K562 (cell line): Measurements from ENCODE around the gene CREB3L1. TPM values are rescaled to one million over a fixed set of nuclear protein-coding genes. Genes with fewer than 3 reads are reported as not detected.

Experiments
- ATAC-seq: fragments of 200-7000 bp; cut with Tn5 transposase; 3 replicates; pipeline ENCODE4 v1.9.1; 2020; ENCODE audit warnings: moderate library complexity
- BruUV-seq: library from RNA; stranded (reverse); fragments of 400-500 nt; replicated peaks from 2 replicates; lab custom pipeline; 2021; lab: Mats Ljungman, UMichigan
- CTCF ChIA-PET: fragments of 300-600 bp; formaldehyde crosslinking; extraction: SDS; loops from one replicate; lab custom pipeline; 2021; ENCODE audit warnings: low intra/inter-chr PET ratio; lab: Yijun Ruan, JAX
- POLR2A ChIA-PET: fragments of 300-600, 350-650 bp; sonication (Branson Sonifier 250); formaldehyde crosslinking; extraction: SDS; loops from one replicate; lab custom pipeline; 2021; ENCODE audit warnings: antibody characterized with exemption, inconsistent platforms; lab: Yijun Ruan, JAX
- DNase-seq, 4 experiments: peaks; one replicate each; pipeline versions ENCODE4 v3.0.0 to v3.0.0-alpha.2; 2011 to 2018; ENCODE audit warnings: low spot score in 3 of 4, mixed read lengths in 3 of 4; ENCODE audit errors: extremely low read depth in 1 of 4
- FAIRE-seq: peaks from 2 replicates; lab custom pipeline; 2011; peaks lifted over from hg19 to GRCh38; lab: Jason Lieb, UNC
- H2AFZ ChIP-seq: 2 replicates; pipeline ENCODE4 v1.6.0; 2011; ENCODE audit warnings: low read depth, low read length, control low read depth, inconsistent platforms
- H3K27ac ChIP-seq: fragments of 200-600 bp; 3 replicates; pipeline ENCODE4 v1.8.0; 2011; ENCODE audit warnings: low read depth, mild to moderate bottlenecking, control low read depth, inconsistent platforms, low read length, moderate library complexity, mixed read lengths; ENCODE audit errors: extremely low read depth
- H3K27me3 ChIP-seq, 2 experiments: fragments of 300-600 bp in 1 of 2; 2 replicates in 1 of 2; 3 replicates in 1 of 2; pipeline versions ENCODE4 v1.6.0 to v1.8.0; 2011; ENCODE audit warnings: inconsistent platforms in 2 of 2, low read length in 2 of 2, mild to moderate bottlenecking in 1 of 2, mixed read lengths in 1 of 2, moderate library complexity in 1 of 2; ENCODE audit not compliant: control insufficient read depth in 2 of 2, insufficient read depth in 2 of 2
- H3K36me3 ChIP-seq: fragments of 300-600 bp; 3 replicates; pipeline ENCODE4 v1.8.0; 2011; ENCODE audit warnings: mild to moderate bottlenecking, low read length, inconsistent platforms; ENCODE audit not compliant: control insufficient read depth, insufficient read depth
- H3K4me1 ChIP-seq, 2 experiments: fragments of 200-600 bp in 1 of 2; replicated peaks in 1 of 2; 2 replicates in 1 of 2; 3 replicates in 1 of 2; pipeline versions ENCODE4 v1.5.1 to v1.8.0; 2011; ENCODE audit warnings: inconsistent platforms in 2 of 2, low read length in 2 of 2, mild to moderate bottlenecking in 1 of 2, mixed read lengths in 1 of 2, moderate library complexity in 1 of 2; ENCODE audit not compliant: control insufficient read depth in 2 of 2, insufficient read depth in 2 of 2
- H3K4me2 ChIP-seq: 2 replicates; pipeline ENCODE4 v1.6.1; 2011; ENCODE audit warnings: low read length, control low read depth, inconsistent platforms, mixed read lengths; ENCODE audit not compliant: insufficient read depth
- H3K4me3 ChIP-seq: fragments of 200-600 bp; sonication (generic), shearing (Covaris generic); 2 replicates; pipeline ENCODE4 v1.5.1; 2016; ENCODE audit warnings: control low read depth, inconsistent platforms
- H3K79me2 ChIP-seq: fragments of 200-600 bp; 3 replicates; pipeline ENCODE4 v1.8.0; 2011; ENCODE audit warnings: low read length, inconsistent platforms; ENCODE audit not compliant: control insufficient read depth, insufficient read depth
- H3K9ac ChIP-seq, 2 experiments: 2 replicates each; pipeline versions ENCODE4 v1.6.0 to v1.6.1; 2011; ENCODE audit warnings: low read depth in 2 of 2, low read length in 2 of 2, control low read depth in 1 of 2, inconsistent platforms in 1 of 2, mild to moderate bottlenecking in 1 of 2, mixed read lengths in 1 of 2; ENCODE audit not compliant: insufficient read depth in 1 of 2
- H3K9me1 ChIP-seq: one replicate; pipeline ENCODE4 v1.6.0; 2011; ENCODE audit warnings: inconsistent platforms, mild to moderate bottlenecking, low read length, moderate library complexity; ENCODE audit not compliant: control insufficient read depth, insufficient read depth
- H3K9me3 ChIP-seq: replicated peaks from 2 replicates; pipeline ENCODE4 v1.5.1; 2011; ENCODE audit warnings: low read depth, low read length, inconsistent platforms; ENCODE audit not compliant: control insufficient read depth, insufficient read depth
- H4K20me1 ChIP-seq: replicated peaks from 2 replicates; pipeline ENCODE4 v1.6.1; 2011; ENCODE audit warnings: low read length, inconsistent platforms, mixed read lengths; ENCODE audit not compliant: control insufficient read depth, insufficient read depth
- FIP1L1 ChIP-seq: fragments of 200-400 bp; formaldehyde crosslinking; IDR thresholded peaks from 2 replicates; pipeline ENCODE4 v1.6.1; 2018; ENCODE audit warnings: mild to moderate bottlenecking, low read depth, low read length; ENCODE audit not compliant: poor library complexity, severe bottlenecking
- MED1 ChIP-seq: sonication (generic); formaldehyde crosslinking; IDR thresholded peaks from 2 replicates; pipeline ENCODE4 v1.8.1; 2023; ENCODE audit warnings: missing genetic modification reagents, borderline replicate concordance
- MYC ChIP-seq, 2 experiments: fragments of 250-450 bp in 1 of 2; sonication (Bioruptor Pico) in 1 of 2; IDR thresholded peaks; 2 replicates each; pipeline versions ENCODE4 v1.5.1 to v1.6.1; 2012 to 2021; ENCODE audit warnings: low read depth in 2 of 2, borderline replicate concordance in 1 of 2, improper control_type of control experiment in 1 of 2, low read length in 1 of 2, mild to moderate bottlenecking in 1 of 2, moderate library complexity in 1 of 2
- POLR2G ChIP-seq: fragments of 200-400 bp; formaldehyde crosslinking; IDR thresholded peaks from 2 replicates; pipeline ENCODE4 v1.6.1; 2017; ENCODE audit warnings: low read depth, mild to moderate bottlenecking, antibody characterized with exemption, low read length, moderate library complexity
- PTRF ChIP-seq: fragments of 450-650 bp; IDR thresholded peaks from 2 replicates; pipeline ENCODE4 v1.6.1; 2016; ENCODE audit warnings: mild to moderate bottlenecking, missing genetic modification characterization, missing compliant biosample characterization
- RBM14 ChIP-seq: fragments of 200-400 bp; formaldehyde crosslinking; IDR thresholded peaks from 2 replicates; pipeline ENCODE4 v1.6.1; 2018; ENCODE audit warnings: low read depth, mild to moderate bottlenecking, low read length, moderate library complexity, borderline replicate concordance; ENCODE audit not compliant: insufficient read depth
- ZBTB33 ChIP-seq: sonication (generic); formaldehyde crosslinking; IDR thresholded peaks from 2 replicates; pipeline ENCODE4 v1.8.1; 2023; ENCODE audit warnings: mild to moderate bottlenecking, missing genetic modification reagents
- WGBS: fragments of 100-300 bp; shearing (Covaris generic); methylation state at CpG from one replicate; pipeline ENCODE4 v1.1.6; 2016; ENCODE audit warnings: low coverage, mixed read lengths; ENCODE audit not compliant: insufficient coverage; ENCODE audit errors: missing lambda C conversion rate; 5-methylcytosine and 5-hydroxymethylcytosine counted together
- in situ Hi-C: fragments of 300-500 bp; cut with MboI; formaldehyde crosslinking; loops from 4 replicates; pipeline ENCODE4 v1.15.0; 2018; ENCODE audit warnings: inconsistent platforms, mixed read lengths
- intact Hi-C: fragments of 100-400 bp; cut with micrococcal nuclease; formaldehyde crosslinking; loops from 2 replicates; pipeline ENCODE4 v1.14.2; 2022
- polyA plus RNA-seq, 8 experiments: library from polyadenylated mRNA; depleted of rRNA in 4 of 8; stranded (reverse) in 5 of 8; unstranded in 3 of 8; fragments of >200 nt; fragmentation: Nextera tagmentation in 2 of 8; fragmentation: Illumina TruSeq in 1 of 8; extraction: Ambion mirVana in 2 of 8; extraction: Trizol in 1 of 8; gene quantifications; 2 replicates each; pipeline versions ENCODE4 v1.2.1 to v1.2.3, GENCODE V29; 2011 to 2014; ENCODE audit warnings: inconsistent platforms in 1 of 8, missing spikeins in 1 of 8
- total RNA-seq, 7 experiments: library from RNA; depleted of rRNA in 6 of 7; stranded (reverse); fragments of >200 nt in 6 of 7; fragmentation: Illumina TruSeq in 2 of 7; extraction: Trizol in 2 of 7; gene quantifications; 2 replicates each; pipeline versions ENCODE4 v1.2.1 to v1.2.3, GENCODE V29; 2011 to 2021; ENCODE audit warnings: low replicate concordance in 1 of 7
- TF ChIP-seq, protein P1 (sequence below), 2 experiments: fragments of 450-650 bp in 1 of 2; sonication (generic) in 1 of 2; formaldehyde crosslinking in 1 of 2; IDR thresholded peaks in 1 of 2; conservative IDR thresholded peaks in 1 of 2; 2 replicates each; pipeline versions ENCODE4 v1.6.1 to v1.8.1; 2016 to 2023; ENCODE audit warnings: mild to moderate bottlenecking in 2 of 2, moderate library complexity in 2 of 2, inconsistent platforms in 1 of 2, missing genetic modification reagents in 1 of 2

The CREB3L1 gene
- total and polyA plus RNA-seq, 9 of the 15 experiments (the other 6 are each of a cell fraction or from before 2014, with no cell fraction given) = 1.2 to 27.6 (median 3.7) TPM

DNA sequence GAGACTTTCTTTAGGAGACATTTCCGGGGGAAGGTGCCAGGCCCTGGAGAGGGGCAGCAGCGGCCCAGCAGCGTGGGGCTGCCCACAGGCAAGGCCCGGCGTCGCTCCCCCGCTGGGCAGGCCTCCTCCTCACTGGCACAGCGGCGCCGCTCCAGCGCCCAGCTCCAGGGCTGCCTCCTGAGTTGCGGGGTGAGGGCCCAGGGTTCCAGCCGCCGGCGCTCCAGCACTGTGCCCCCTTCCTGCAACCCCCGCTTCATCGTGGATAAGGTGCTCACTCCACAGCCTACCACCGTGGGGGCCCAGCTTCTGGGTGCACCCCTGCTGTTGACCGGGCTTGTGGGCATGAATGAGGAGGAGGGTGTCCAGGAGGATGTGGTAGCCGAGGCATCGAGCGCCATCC, 88.8 kb downstream of the CREB3L1 start:
- TF ChIP-seq PTRF (tag) (no peak), POLR2G (0 out of 2 replicates have a peak, but pooled peaks have one; percentile 16)
- TF ChIP-seq, all 486 proteins: peak for 1
- H2AFZ ChIP-seq = no peak overlapping the region
- no peaks in the 10 kb centered on the region; the same call in none of the 2 replicates for H4K20me1 ChIP-seq
- FAIRE-seq = no peak
- intact Hi-C loops (loop anchor here (5.0 kb wide), 2 partner anchors 49 to 119 kb away; no protein-coding TSS in a partner anchor), in situ Hi-C loops (no loop called here)
- no peak overlapping the region; a peak in 1 of 4 replicates for H3K9ac ChIP-seq
- H3K27me3 ChIP-seq = no peaks in the 10 kb centered on the region
- H3K36me3 ChIP-seq = peaks cover 65% of the 10 kb centered on the region; the same call in 2 of the 3 replicates
- peaks cover 22 to 65% of the 10 kb centered on the region in 2 experiments for H3K4me1 ChIP-seq
- no peak overlapping the region for H3K4me2 ChIP-seq
- no TSS peak for BruUV-seq
- CTCF ChIA-PET = interaction anchor here (1.5 kb wide), 1 partner anchor 15 kb away, joined by 5 read pairs; no protein-coding TSS in a partner anchor
- H3K9me1 ChIP-seq = peaks cover 3% of the 10 kb centered on the region
- H3K4me3 ChIP-seq = no peak overlapping the region
- no peak overlapping the region for H3K27ac ChIP-seq
- POLR2A ChIA-PET = interaction anchor here (0.7 to 1.6 kb wide), 4 partner anchors 10 to 14 kb away, joined by 3 to 10 read pairs (median 4); no protein-coding TSS in a partner anchor
- peaks cover 29% of the 10 kb centered on the region for H3K79me2 ChIP-seq
- WGBS = 98% methylated on average over 18 of the region's 22 CpGs
- no peak for ATAC-seq
- H3K9me3 ChIP-seq = no peaks in the 10 kb centered on the region
- DNase-seq = no peak

GRCh38 chr11:46366661-46367161, 89.2 kb downstream of the CREB3L1 start:
- H3K36me3 ChIP-seq = peaks cover 70% of the 10 kb centered on the region; the same call in 2 of the 3 replicates
- peaks cover 18 to 60% of the 10 kb centered on the region in 2 experiments for H3K4me1 ChIP-seq
- no peak overlapping the region for H3K4me3 ChIP-seq
- no peak for FAIRE-seq
- peak overlapping the region in 1 of 2 experiments; percentile 87; a peak in 2 of 4 replicates for H3K9ac ChIP-seq
- H3K4me2 ChIP-seq = no peak overlapping the region; the same call in 1 of the 2 replicates
- peak; percentile 1; the same call in 1 of the 3 replicates for ATAC-seq
- no TSS peak for BruUV-seq
- DNase-seq = no peak
- WGBS = 92% methylated on average over 31 of the region's 31 CpGs
- ChIA-PET POLR2A (interaction anchor here (0.6 to 0.9 kb wide), 2 partner anchors 10 to 54 kb away, joined by 3 to 5 read pairs; no protein-coding TSS in a partner anchor), CTCF (interaction anchor here (0.6 to 1.5 kb wide), 3 partner anchors 15 to 119 kb away, joined by 3 to 5 read pairs (median 3); no protein-coding TSS in a partner anchor)
- H3K9me1 ChIP-seq = peaks cover 3% of the 10 kb centered on the region
- no peak overlapping the region for H2AFZ ChIP-seq
- in situ Hi-C loops = no loop called here
- intact Hi-C loops = loop anchor here (1.0 to 5.0 kb wide), 3 partner anchors 14 to 119 kb away; no protein-coding TSS in a partner anchor
- H3K27me3 ChIP-seq = no peaks in the 10 kb centered on the region
- H3K9me3 ChIP-seq = no peaks in the 10 kb centered on the region
- H4K20me1 ChIP-seq = no peaks in the 10 kb centered on the region; the same call in none of the 2 replicates
- H3K27ac ChIP-seq = peak overlapping the region; percentile 45; the same call in 2 of the 3 replicates
- peaks cover 25% of the 10 kb centered on the region for H3K79me2 ChIP-seq
- TF ChIP-seq POLR2G (peak; percentile 49; the same call in 1 of the 2 replicates), MYC (IDR thresholded peaks at IDR 0.05; ENCODE audit: low read depth, low read length) (no peak), MYC (CRISPR knock-in tag; IDR thresholded peaks at IDR 0.05; ENCODE audit: borderline replicate concordance, low read depth) (no peak), ZBTB33 (CRISPR knock-in tag) (peak; percentile 99), RBM14 (0 out of 2 replicates have a peak, but pooled peaks have one; percentile 53), FIP1L1 (peak; percentile 30), MED1 (CRISPR knock-in tag) (no peak)
- TF ChIP-seq, protein P1, sequence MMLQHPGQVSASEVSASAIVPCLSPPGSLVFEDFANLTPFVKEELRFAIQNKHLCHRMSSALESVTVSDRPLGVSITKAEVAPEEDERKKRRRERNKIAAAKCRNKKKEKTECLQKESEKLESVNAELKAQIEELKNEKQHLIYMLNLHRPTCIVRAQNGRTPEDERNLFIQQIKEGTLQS (IDR thresholded peaks at IDR 0.05) = peak; percentile 29; the same call in 1 of the 2 replicates
- TF ChIP-seq, protein P1 (CRISPR knock-in tag; conservative IDR thresholded peaks at IDR 0.05) = no peak
